ENCODE results near the gene KTN1. TPM values are rescaled to one million over a fixed set of nuclear protein-coding genes. Genes with fewer than 3 reads are reported as not detected.
A peak's percentile ranks its signal among the peaks of the same experiment; 100 is the strongest.

KTN1 gene
- total and polyA plus RNA-seq, 8 donors = 125 to 171 (median 140) TPM

DNA sequence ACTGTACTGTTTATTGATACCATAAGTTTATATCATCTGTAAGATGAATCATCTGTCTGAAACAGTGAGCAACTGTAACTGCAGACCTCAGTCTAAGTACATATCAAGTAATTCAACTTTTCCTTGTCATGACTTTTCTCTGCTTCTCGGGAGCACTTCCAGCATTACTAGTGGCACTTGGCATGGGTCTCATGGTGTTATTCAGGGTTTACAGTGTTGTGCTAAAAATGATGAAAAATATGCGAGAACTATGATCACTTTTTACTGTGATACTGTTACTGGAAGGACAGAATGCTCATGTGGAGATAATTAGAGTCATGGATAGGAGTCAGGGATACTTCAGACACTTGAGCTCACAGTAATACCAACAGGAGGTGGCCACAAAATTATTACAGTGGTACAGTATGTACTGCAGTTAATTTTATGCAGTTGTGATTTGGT, 8.3 kb downstream of the KTN1 start:
- peak; percentile 67 for ATAC-seq
- Histone ChIP-seq H3K9me3 (no peaks in the 10 kb centered on the region), H3K4me3 (no peak overlapping the region), H3K27ac (no peak overlapping the region), H3K36me3 (no peaks in the 10 kb centered on the region), H3K27me3 (no peaks in the 10 kb centered on the region), H3K4me1 (peaks cover 19 to 59% of the 10 kb centered on the region in 2 donors)
- no peak for TF ChIP-seq CTCF (IDR thresholded peaks at IDR 0.05)
- intact Hi-C loops (cut with DNase I) = no loop called here
- DNase-seq = no peak

DNA sequence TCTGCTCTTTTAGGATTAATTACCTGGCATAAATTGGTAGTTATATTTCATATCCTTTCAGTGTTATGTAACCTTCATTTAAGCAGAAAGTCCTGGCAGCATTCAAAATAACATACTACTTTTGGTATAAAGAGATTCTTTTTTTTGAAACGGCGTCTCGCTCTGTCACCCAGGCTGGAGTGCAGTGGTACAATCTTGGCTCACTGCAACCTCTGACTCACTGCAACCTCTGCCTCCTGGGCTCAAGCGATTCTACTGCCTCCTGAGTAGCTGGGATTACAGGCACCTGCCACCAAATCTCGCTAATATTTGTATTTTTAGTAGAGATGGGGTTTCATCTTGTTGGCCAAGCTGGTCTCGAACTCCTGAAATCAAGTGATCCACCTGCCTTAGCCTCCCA, 9.2 kb downstream of the KTN1 start:
- TF ChIP-seq CTCF (IDR thresholded peaks at IDR 0.05) = no peak
- intact Hi-C loops (cut with DNase I) = no loop called here
- no peaks in the 10 kb centered on the region for H3K36me3 ChIP-seq
- no peaks in the 10 kb centered on the region for H3K27me3 ChIP-seq
- ATAC-seq (no peak), DNase-seq (no peak)
- no peaks in the 10 kb centered on the region for H3K9me3 ChIP-seq
- H3K4me1 ChIP-seq = peaks cover 15 to 59% of the 10 kb centered on the region in 2 donors
- no peak overlapping the region for H3K4me3 ChIP-seq
- no peak overlapping the region for H3K27ac ChIP-seq

GRCh38 chr14:55592436-55592835, 12.4 kb downstream of the KTN1 start:
- Histone ChIP-seq H3K9me3 (no peaks in the 10 kb centered on the region), H3K36me3 (no peaks in the 10 kb centered on the region), H3K4me3 (no peak overlapping the region), H3K27me3 (no peaks in the 10 kb centered on the region), H3K4me1 (peaks cover 15 to 37% of the 10 kb centered on the region in 2 donors), H3K27ac (no peak overlapping the region)
- no peak for DNase-seq
- intact Hi-C loops (cut with DNase I) = no loop called here
- peak; percentile 67 for ATAC-seq
- no peak for TF ChIP-seq CTCF (IDR thresholded peaks at IDR 0.05)

DNA sequence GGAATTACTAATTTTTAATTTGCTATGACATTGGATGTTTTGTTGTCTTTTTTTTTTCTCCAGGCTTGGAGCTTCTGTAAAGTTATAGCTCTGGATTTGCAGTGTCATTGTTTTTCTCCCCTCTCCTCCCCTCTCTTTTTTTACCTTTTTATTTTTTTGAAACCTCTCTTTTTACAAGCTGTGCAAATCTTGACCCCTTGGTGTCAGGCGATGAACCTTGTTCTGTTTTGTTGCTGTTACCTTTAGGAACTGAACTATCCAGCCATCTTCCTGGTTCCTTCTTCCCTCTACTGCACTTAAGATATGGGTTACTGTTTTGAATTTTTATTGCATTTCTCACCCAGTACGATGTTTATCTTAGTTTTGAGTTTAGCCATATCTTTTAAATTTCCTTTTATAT, 13.7 kb downstream of the KTN1 start:
- Histone ChIP-seq H3K27ac (no peak overlapping the region), H3K4me1 (peaks cover 3 to 29% of the 10 kb centered on the region in 2 donors), H3K27me3 (no peaks in the 10 kb centered on the region), H3K36me3 (no peaks in the 10 kb centered on the region), H3K9me3 (no peaks in the 10 kb centered on the region), H3K4me3 (no peak overlapping the region)
- TF ChIP-seq CTCF (IDR thresholded peaks at IDR 0.05) = no peak
- intact Hi-C loops (cut with DNase I) = no loop called here
- DNase-seq (no peak), ATAC-seq (no peak)

DNA sequence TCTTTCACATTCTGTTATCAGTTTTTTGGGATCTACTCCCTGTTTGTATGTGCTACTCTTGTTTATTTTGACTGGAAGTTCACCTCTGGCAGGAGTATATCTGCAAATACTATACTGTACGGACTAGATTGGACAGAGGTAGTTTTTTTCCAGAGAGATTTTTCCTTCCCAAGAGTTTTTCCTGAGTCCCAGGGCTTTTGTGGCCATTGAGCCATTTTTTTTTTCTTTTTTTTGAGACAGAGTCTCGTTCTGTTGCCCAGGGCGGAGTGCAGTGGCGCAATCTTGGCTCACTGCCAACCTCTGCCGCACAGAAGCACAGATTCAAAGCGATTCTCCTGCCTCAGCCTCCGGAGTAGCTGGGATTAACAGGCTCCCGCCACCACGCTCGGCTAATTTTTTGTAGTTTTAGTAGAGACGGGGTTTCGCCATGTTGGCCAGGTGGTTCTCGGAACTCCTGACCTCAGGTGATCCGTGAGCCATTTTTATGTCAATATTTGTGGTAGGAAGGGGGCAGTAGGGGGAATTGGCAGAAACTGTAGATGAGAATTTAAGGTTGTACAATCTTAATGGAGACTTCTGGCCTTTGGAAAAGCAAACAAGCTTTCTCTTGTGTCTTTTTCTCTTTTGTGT, 19.4 kb downstream of the KTN1 start:
- ATAC-seq = no peak
- Histone ChIP-seq H3K9me3 (no peaks in the 10 kb centered on the region), H3K27ac (no peak overlapping the region), H3K36me3 (no peaks in the 10 kb centered on the region), H3K27me3 (no peaks in the 10 kb centered on the region), H3K4me1 (peaks cover 0 to 16% of the 10 kb centered on the region in 2 donors), H3K4me3 (no peak overlapping the region)
- intact Hi-C loops (cut with DNase I) = no loop called here
- no peak for TF ChIP-seq CTCF (IDR thresholded peaks at IDR 0.05)
- DNase-seq = peak in 1 of 4 donors; percentile 83
